DMS 273 (cell line): ENCODE data around the gene EPN2.
A peak's percentile ranks its signal among the peaks of the same experiment; 100 is the strongest.

Experiments
- DNase-seq: peaks from one replicate; lab custom pipeline; 2025; ENCODE audit not compliant: unreplicated experiment; lab: John Stamatoyannopoulos, UW

Gene EPN2

GRCh38 chr17:19309701-19310100, 72.5 kb downstream of the EPN2 start:
- no peak for DNase-seq

- no peak for DNase-seq
These were observed 73.0 kb downstream of the EPN2 start for GRCh38 chr17:19310151-19310550.

GRCh38 chr17:19311016-19311415, 73.8 kb downstream of the EPN2 start:
- DNase-seq: no peak

GRCh38 chr17:19311421-19312215, 74.5 kb downstream of the EPN2 start:
- no peak for DNase-seq

GRCh38 chr17:19312406-19312805, 75.2 kb downstream of the EPN2 start:
- DNase-seq: no peak

- DNase-seq: no peak
These were observed 76.0 kb downstream of the EPN2 start for GRCh38 chr17:19313066-19313745.

- no peak for DNase-seq
These were observed 76.8 kb downstream of the EPN2 start for GRCh38 chr17:19313746-19314651.

- DNase-seq: no peak
These were observed 77.9 kb downstream of the EPN2 start for GRCh38 chr17:19315104-19315503.

- no peak for DNase-seq
These were observed 79.7 kb downstream of the EPN2 start for GRCh38 chr17:19316761-19317358.

GRCh38 chr17:19317359-19318095, 80.4 kb downstream of the EPN2 start:
- DNase-seq: peak; percentile 83

GRCh38 chr17:19318611-19319010, 81.4 kb downstream of the EPN2 start:
- no peak for DNase-seq

- DNase-seq: no peak
These were observed 82.8 kb downstream of the EPN2 start for GRCh38 chr17:19319771-19320505.

- DNase-seq: no peak
These were observed 83.7 kb downstream of the EPN2 start for GRCh38 chr17:19320876-19321275.

- no peak for DNase-seq
These were observed 84.4 kb downstream of the EPN2 start for GRCh38 chr17:19321481-19322128.

- DNase-seq: no peak
These were observed 85.0 kb downstream of the EPN2 start for GRCh38 chr17:19322129-19322505.

GRCh38 chr17:19322861-19323260, 85.7 kb downstream of the EPN2 start:
- no peak for DNase-seq

GRCh38 chr17:19325542-19325941, 88.4 kb downstream of the EPN2 start:
- no peak for DNase-seq

- DNase-seq: no peak
These were observed 90.0 kb downstream of the EPN2 start for GRCh38 chr17:19327031-19327783.
